H1 (cell line): ENCODE measurements around the gene NBEA. TPM values are rescaled to one million over a fixed set of nuclear protein-coding genes. Genes with fewer than 3 reads are reported as not detected.

Experiments
- CTCF ChIA-PET: fragments of 300-600 bp; sonication (Branson Sonifier 250); formaldehyde crosslinking; loops from one replicate; lab custom pipeline; 2021; ENCODE audit not compliant: partially characterized antibody; lab: Charles Lee
- POLR2A ChIA-PET: fragments of 300-600 bp; sonication (Branson Sonifier 250); formaldehyde crosslinking; loops from one replicate; lab custom pipeline; 2021; ENCODE audit warnings: inconsistent platforms; ENCODE audit not compliant: partially characterized antibody; lab: Charles Lee
- DNase-seq, 2 experiments: peaks; one replicate each; pipeline versions ENCODE4 v3.0.0 to v3.0.0-alpha.2; 2010 to 2022; ENCODE audit warnings: low spot score in 2 of 2, low read depth in 1 of 2, mixed read lengths in 1 of 2
- FAIRE-seq: peaks from 2 replicates; lab custom pipeline; 2011; peaks lifted over from hg19 to GRCh38; lab: Jason Lieb, UNC
- H2AFZ ChIP-seq: 2 replicates; pipeline ENCODE4 v1.8.1; 2012; ENCODE audit warnings: low read length, inconsistent platforms
- H2AK5ac ChIP-seq: 2 replicates; pipeline ENCODE4 v1.6.1; 2013; ENCODE audit warnings: low read depth, low read length
- H2BK120ac ChIP-seq: replicated peaks from 2 replicates; pipeline ENCODE3; 2013; ENCODE audit warnings: low read depth, low read length, inconsistent platforms
- H2BK12ac ChIP-seq: 2 replicates; pipeline ENCODE4 v1.6.1; 2013; ENCODE audit warnings: low read depth, low read length
- H2BK15ac ChIP-seq: 2 replicates; pipeline ENCODE4 v1.6.1; 2013; ENCODE audit warnings: low read length
- H2BK20ac ChIP-seq: 2 replicates; pipeline ENCODE4 v1.6.1; 2013; ENCODE audit warnings: low read length
- H2BK5ac ChIP-seq: 2 replicates; pipeline ENCODE4 v1.6.1; 2013; ENCODE audit warnings: low read depth, low read length
- H3K14ac ChIP-seq: 2 replicates; pipeline ENCODE4 v1.6.1; 2013; ENCODE audit warnings: inconsistent platforms; ENCODE audit not compliant: insufficient read length
- H3K18ac ChIP-seq: 2 replicates; pipeline ENCODE4 v1.6.1; 2013; ENCODE audit warnings: low read length; ENCODE audit errors: extremely low read depth
- H3K23ac ChIP-seq: 2 replicates; pipeline ENCODE4 v1.6.1; 2013; ENCODE audit warnings: inconsistent platforms; ENCODE audit not compliant: insufficient read length
- H3K23me2 ChIP-seq: 2 replicates; pipeline ENCODE4 v1.6.1; 2013; ENCODE audit warnings: low read depth, low read length
- H3K27ac ChIP-seq: 2 replicates; pipeline ENCODE4 v1.6.1; 2011; ENCODE audit warnings: low read depth, low read length, inconsistent platforms
- H3K27me3 ChIP-seq, 4 experiments: replicated peaks in 1 of 4; 1 replicate in 1 of 4; 2 replicates in 3 of 4; pipeline versions ENCODE4 v1.6.1 to v1.8.1; 2011 to 2013; ENCODE audit warnings: low read length in 3 of 4, mild to moderate bottlenecking in 3 of 4, inconsistent platforms in 2 of 4, mixed read lengths in 2 of 4, moderate library complexity in 1 of 4; ENCODE audit not compliant: control insufficient read depth in 3 of 4, insufficient read depth in 3 of 4; ENCODE audit errors: extremely low read depth in 1 of 4
- H3K36me3 ChIP-seq, 4 experiments: 2 replicates each; pipeline versions ENCODE4 v1.6.1 to v1.8.1; 2011 to 2013; ENCODE audit warnings: mild to moderate bottlenecking in 4 of 4, low read length in 3 of 4, moderate library complexity in 2 of 4, control low read depth in 1 of 4, inconsistent platforms in 1 of 4; ENCODE audit not compliant: insufficient read depth in 4 of 4, control insufficient read depth in 2 of 4
- H3K4ac ChIP-seq: replicated peaks from 2 replicates; pipeline ENCODE3; 2013; ENCODE audit warnings: low read length, low read depth, mixed read lengths, inconsistent platforms; ENCODE audit not compliant: insufficient read length
- H3K4me1 ChIP-seq, 4 experiments: replicated peaks in 1 of 4; 1 replicate in 1 of 4; 2 replicates in 3 of 4; pipeline versions ENCODE4 v1.6.1 to v1.8.1; 2011 to 2013; ENCODE audit warnings: low read length in 3 of 4, inconsistent platforms in 2 of 4, mixed read lengths in 1 of 4; ENCODE audit not compliant: insufficient read depth in 4 of 4, control insufficient read depth in 3 of 4
- H3K4me2 ChIP-seq, 2 experiments: 2 replicates each; pipeline versions ENCODE4 v1.6.1 to v1.8.1; 2011 to 2013; ENCODE audit warnings: low read depth in 2 of 2, low read length in 2 of 2, control low read depth in 1 of 2, inconsistent platforms in 1 of 2, mild to moderate bottlenecking in 1 of 2; ENCODE audit not compliant: insufficient read depth in 1 of 2
- H3K4me3 ChIP-seq, 4 experiments: fragments of 200-600, 300-600 bp in 1 of 4; sonication (generic), shearing (Covaris generic), sonication (Bioruptor Twin) in 1 of 4; 2 replicates each; pipeline versions ENCODE4 v1.5.1 to v1.8.1; 2011 to 2016; ENCODE audit warnings: low read length in 4 of 4, low read depth in 3 of 4, control low read depth in 2 of 4, inconsistent platforms in 2 of 4, mild to moderate bottlenecking in 2 of 4, mixed read lengths in 1 of 4, moderate library complexity in 1 of 4; ENCODE audit not compliant: insufficient read depth in 2 of 4; ENCODE audit errors: extremely low read depth in 1 of 4
- H3K56ac ChIP-seq: replicated peaks from 2 replicates; pipeline ENCODE3; 2013; ENCODE audit warnings: low read depth, mild to moderate bottlenecking, mixed read lengths, low read length, inconsistent platforms; ENCODE audit not compliant: insufficient read length
- H3K79me1 ChIP-seq: 2 replicates; pipeline ENCODE4 v1.6.1; 2013; ENCODE audit warnings: low read depth, low read length, control low read depth
- H3K79me2 ChIP-seq, 2 experiments: 2 replicates each; pipeline versions ENCODE4 v1.6.1 to v1.8.1; 2012 to 2013; ENCODE audit warnings: low read length in 2 of 2, mild to moderate bottlenecking in 2 of 2, inconsistent platforms in 1 of 2; ENCODE audit not compliant: insufficient read depth in 2 of 2, control insufficient read depth in 1 of 2
- H3K9ac ChIP-seq, 4 experiments: replicated peaks in 1 of 4; 1 replicate in 1 of 4; 2 replicates in 3 of 4; pipeline versions ENCODE4 v1.6.1 to v1.8.1; 2011 to 2013; ENCODE audit warnings: low read depth in 3 of 4, low read length in 3 of 4, control low read depth in 2 of 4, mild to moderate bottlenecking in 2 of 4, moderate library complexity in 2 of 4, inconsistent platforms in 1 of 4; ENCODE audit errors: extremely low read depth in 1 of 4
- H3K9me3 ChIP-seq, 2 experiments: 2 replicates each; pipeline versions ENCODE4 v1.6.1 to v1.8.1; 2012 to 2013; ENCODE audit warnings: mild to moderate bottlenecking in 2 of 2, moderate library complexity in 2 of 2, control low read depth in 1 of 2, inconsistent platforms in 1 of 2, low read depth in 1 of 2, low read length in 1 of 2, mixed read lengths in 1 of 2; ENCODE audit not compliant: insufficient read depth in 2 of 2
- H4K20me1 ChIP-seq, 2 experiments: replicated peaks in 1 of 2; 2 replicates each; pipeline versions ENCODE3 to v1.8.1; 2011 to 2013; ENCODE audit warnings: inconsistent platforms in 2 of 2, low read length in 2 of 2, mild to moderate bottlenecking in 1 of 2; ENCODE audit not compliant: insufficient read depth in 2 of 2, control insufficient read depth in 1 of 2
- H4K5ac ChIP-seq: 2 replicates; pipeline ENCODE4 v1.6.1; 2013; ENCODE audit warnings: low read length, low read depth, mixed read lengths, inconsistent platforms; ENCODE audit not compliant: insufficient read length
- H4K8ac ChIP-seq: 2 replicates; pipeline ENCODE4 v1.8.0; 2013; ENCODE audit warnings: mild to moderate bottlenecking, moderate library complexity, low read length, inconsistent platforms; ENCODE audit not compliant: insufficient read depth; ENCODE audit errors: extremely low read depth
- H4K91ac ChIP-seq: replicated peaks from 2 replicates; pipeline ENCODE3; 2013; ENCODE audit warnings: low read length, mixed read lengths, inconsistent platforms; ENCODE audit not compliant: insufficient read length
- ASH2L ChIP-seq: fragments of 200-600, 300-600 bp; sonication (generic); IDR thresholded peaks from one replicate; pipeline ENCODE4 v1.7.1; 2017; ENCODE audit warnings: low read length
- BCL11A ChIP-seq, 2 experiments: IDR thresholded peaks; one replicate each; pipeline ENCODE4 v1.6.1; 2011; ENCODE audit warnings: low read depth in 2 of 2, low read length in 2 of 2, mild to moderate bottlenecking in 2 of 2
- GABPA ChIP-seq: IDR thresholded peaks from 2 replicates; pipeline ENCODE4 v1.6.1; 2011; ENCODE audit warnings: mild to moderate bottlenecking, low read length, moderate library complexity, borderline replicate concordance; ENCODE audit not compliant: insufficient read depth
- GTF2F1 ChIP-seq: IDR thresholded peaks from 2 replicates; pipeline ENCODE4 v1.6.1; 2012; ENCODE audit warnings: low read depth, low read length, improper control_type of control experiment, borderline replicate concordance
- HDAC2 ChIP-seq, 2 experiments: fragments of 300-600 bp in 1 of 2; sonication (generic) in 1 of 2; IDR thresholded peaks; 2 replicates each; pipeline ENCODE4 v1.6.1; 2011 to 2012; ENCODE audit warnings: low read depth in 2 of 2, low read length in 2 of 2, mild to moderate bottlenecking in 2 of 2, moderate library complexity in 2 of 2, borderline replicate concordance in 1 of 2, inconsistent platforms in 1 of 2
- KDM1A ChIP-seq: fragments of 200-600, 300-600 bp; sonication (generic); IDR thresholded peaks from 2 replicates; pipeline ENCODE4 v1.7.1; 2016; ENCODE audit warnings: mild to moderate bottlenecking, low read length, borderline replicate concordance
- KDM4A ChIP-seq: IDR thresholded peaks from one replicate; pipeline ENCODE4 v1.7.1; 2012; ENCODE audit warnings: low read depth, mild to moderate bottlenecking, moderate library complexity, low read length, inconsistent platforms; ENCODE audit not compliant: severe bottlenecking
- RAD21 ChIP-seq, 2 experiments: IDR thresholded peaks in 1 of 2; conservative IDR thresholded peaks in 1 of 2; 2 replicates each; pipeline ENCODE4 v1.6.1; 2011; ENCODE audit warnings: low read depth in 2 of 2, low read length in 2 of 2, improper control_type of control experiment in 1 of 2, inconsistent platforms in 1 of 2, mild to moderate bottlenecking in 1 of 2, moderate library complexity in 1 of 2
- SAP30 ChIP-seq: fragments of 300-600 bp; sonication (generic); IDR thresholded peaks from 2 replicates; pipeline ENCODE4 v1.7.1; 2012; ENCODE audit warnings: low read length, moderate library complexity, mild to moderate bottlenecking, inconsistent platforms; ENCODE audit not compliant: insufficient read depth, insufficient replicate concordance
- TAF1 ChIP-seq: IDR thresholded peaks from 2 replicates; pipeline ENCODE4 v1.6.1; 2011; ENCODE audit warnings: mild to moderate bottlenecking, low read depth, low read length
- WGBS, 2 experiments: shearing (Covaris generic) in 1 of 2; methylation state at CpG; one replicate each; pipeline versions ENCODE4 v1.1.6 to v1.1.7; 2013 to 2015; ENCODE audit warnings: low lambda C conversion rate in 2 of 2, mixed read lengths in 2 of 2, inconsistent platforms in 1 of 2, low coverage in 1 of 2, missing lambda C conversion rate in 1 of 2; ENCODE audit not compliant: insufficient replicate concordance in 2 of 2, insufficient coverage in 1 of 2, insufficient read length in 1 of 2; ENCODE audit errors: extremely low coverage in 1 of 2, missing lambda C conversion rate in 1 of 2; 5-methylcytosine and 5-hydroxymethylcytosine counted together
- polyA plus RNA-seq, 7 experiments: library from polyadenylated mRNA; depleted of rRNA in 3 of 7; stranded (reverse) in 5 of 7; unstranded in 2 of 7; fragments of >200 nt in 5 of 7; fragments of 200-250 nt in 2 of 7; gene quantifications; 1 replicate in 5 of 7; 2 replicates in 1 of 7; 4 replicates in 1 of 7; pipeline versions ENCODE4 v1.2.1 to v1.2.3, GENCODE V29; 2011 to 2013; ENCODE audit warnings: missing spikeins in 2 of 7, mixed read lengths in 2 of 7
- total RNA-seq: library from RNA; stranded (reverse); fragmentation: NEBNext Ultra II Directional; extraction: Animal tissue kit (Norgen Biotek cat#: 25700); gene quantifications from 2 replicates; pipeline ENCODE4 v1.2.1, GENCODE V29; 2021

Gene NBEA
- total and polyA plus RNA-seq, 2 of the 8 experiments (the other 6 are each of a cell fraction or from before 2014, with no cell fraction given), result 14.2 to 21.5 TPM

GRCh38 chr13:35481777-35482176, 539.7 kb downstream of the NBEA start:
- Histone ChIP-seq H3K23ac (no peak overlapping the region), H2BK12ac (no peak overlapping the region), H3K9ac (no peak overlapping the region), H3K4ac (no peak overlapping the region), H2BK5ac (no peak overlapping the region), H3K18ac (no peak overlapping the region), H3K27me3 (peaks cover 10 to 25% (median 17%) of the 10 kb centered on the region in 4 experiments; a peak in 6 of 7 replicates), H3K36me3 (no peaks in the 10 kb centered on the region), H2BK20ac (no peak overlapping the region), H3K4me1 (peaks cover 2 to 8% (median 6%) of the 10 kb centered on the region in 4 experiments), H3K9me3 (no peaks in the 10 kb centered on the region), H3K14ac (no peak overlapping the region), H2BK15ac (no peak overlapping the region), H3K27ac (no peak overlapping the region), H3K56ac (no peak overlapping the region), H4K5ac (no peak overlapping the region), H4K91ac (no peak overlapping the region), H2BK120ac (no peak overlapping the region), H4K8ac (no peak overlapping the region), H4K20me1 (peaks cover 5 to 14% of the 10 kb centered on the region in 2 experiments), H3K4me2 (no peak overlapping the region), H2AK5ac (no peak overlapping the region), H3K79me2 (no peaks in the 10 kb centered on the region), H3K23me2 (peaks cover 8% of the 10 kb centered on the region; the same call in 1 of the 2 replicates), H2AFZ (no peak overlapping the region), H3K4me3 (no peak overlapping the region), H3K79me1 (no peaks in the 10 kb centered on the region)
- POLR2A ChIA-PET, result no interaction called here
- 94% methylated on average over 2 of the region's 2 CpGs; no CpG with 5 or more reads in 1 of the 2 experiments for WGBS, 2 experiments
- DNase-seq (no peak), FAIRE-seq (no peak)
- no peak for TF ChIP-seq ASH2L
- TF ChIP-seq HDAC2 (IDR thresholded peaks at IDR 0.05; ENCODE audit: borderline replicate concordance in 1 of 2, low read depth in 2 of 2, low read length in 2 of 2), result no peak
- TF ChIP-seq SAP30, result no peak
- TF ChIP-seq KDM1A, result no peak
- no peak for TF ChIP-seq KDM4A
- no peak for TF ChIP-seq BCL11A (IDR thresholded peaks at IDR 0.05; ENCODE audit: low read depth in 2 of 2, low read length in 2 of 2)
- TF ChIP-seq GABPA, result no peak
- no peak for TF ChIP-seq TAF1
- TF ChIP-seq GTF2F1, result no peak
- TF ChIP-seq RAD21 (IDR thresholded peaks at IDR 0.05 in 1 of 2, conservative IDR thresholded peaks at IDR 0.05 in 1 of 2; ENCODE audit: low read depth in 2 of 2, low read length in 2 of 2), result no peak
- CTCF ChIA-PET, result no interaction called here
